CMK (cell line): ENCODE measurements around the gene USP35.
A peak's percentile ranks its signal among the peaks of the same experiment; 100 is the strongest.
"Not testable (repeated sequence)": the region's sequence is repeated elsewhere in the genome, so short reads cannot be mapped to it uniquely, and the experiment has no call there.

Experiments
- DNase-seq: peaks from one replicate; pipeline ENCODE4 v3.0.0-alpha.2; 2010; ENCODE audit warnings: low read depth

USP35 gene

GRCh38 chr11:78217650-78218541, 29.2 kb downstream of the USP35 start:
- DNase-seq: no peak

DNA sequence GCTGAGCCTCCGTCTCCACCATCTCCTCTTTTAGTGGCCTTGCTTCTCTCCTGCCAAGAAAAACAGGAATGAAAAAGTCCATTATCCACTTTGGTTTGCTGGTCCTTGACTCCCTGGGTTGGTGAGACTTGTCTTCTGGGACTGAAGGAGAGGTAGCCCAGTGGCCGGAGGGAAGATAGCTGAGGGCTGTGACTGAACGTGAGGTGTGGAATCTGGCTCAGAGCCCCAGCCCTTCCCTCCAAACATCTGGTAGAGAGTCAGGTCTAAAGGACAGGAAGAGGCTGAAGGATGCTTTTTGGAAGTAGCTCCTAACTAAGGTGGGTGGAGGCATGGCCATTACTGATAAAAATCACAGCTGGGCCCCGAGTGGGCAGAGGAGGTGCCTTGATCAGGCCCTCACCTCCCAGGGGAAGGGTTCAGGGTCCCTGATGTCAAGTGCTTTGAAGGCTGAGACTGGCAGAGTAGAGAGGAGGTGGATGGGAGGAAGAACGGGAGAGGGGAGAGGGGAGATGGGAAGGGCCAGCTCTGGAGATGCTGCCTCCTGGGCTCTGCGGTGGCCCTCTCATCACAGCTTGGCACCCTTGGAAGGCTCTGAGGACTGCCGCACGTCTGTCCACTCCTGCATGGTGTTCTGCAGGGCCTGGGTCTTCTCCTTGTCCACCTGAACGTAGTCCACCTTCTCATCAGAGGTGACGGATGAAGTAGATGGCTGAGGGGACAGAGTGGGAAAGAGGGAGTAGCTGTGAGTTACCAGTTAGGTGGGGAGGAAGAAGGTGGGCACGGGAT, 30.2 kb downstream of the USP35 start:
- no peak for DNase-seq

GRCh38 chr11:78219493-78220217, 30.9 kb downstream of the USP35 start:
- no peak for DNase-seq

GRCh38 chr11:78220218-78221157, 31.8 kb downstream of the USP35 start:
- DNase-seq: no peak

GRCh38 chr11:78221396-78222315, 32.9 kb downstream of the USP35 start:
- no peak for DNase-seq

- not testable (repeated sequence) for DNase-seq
Measured at GRCh38 chr11:78222726-78223125, 34.0 kb downstream of the USP35 start.

DNA sequence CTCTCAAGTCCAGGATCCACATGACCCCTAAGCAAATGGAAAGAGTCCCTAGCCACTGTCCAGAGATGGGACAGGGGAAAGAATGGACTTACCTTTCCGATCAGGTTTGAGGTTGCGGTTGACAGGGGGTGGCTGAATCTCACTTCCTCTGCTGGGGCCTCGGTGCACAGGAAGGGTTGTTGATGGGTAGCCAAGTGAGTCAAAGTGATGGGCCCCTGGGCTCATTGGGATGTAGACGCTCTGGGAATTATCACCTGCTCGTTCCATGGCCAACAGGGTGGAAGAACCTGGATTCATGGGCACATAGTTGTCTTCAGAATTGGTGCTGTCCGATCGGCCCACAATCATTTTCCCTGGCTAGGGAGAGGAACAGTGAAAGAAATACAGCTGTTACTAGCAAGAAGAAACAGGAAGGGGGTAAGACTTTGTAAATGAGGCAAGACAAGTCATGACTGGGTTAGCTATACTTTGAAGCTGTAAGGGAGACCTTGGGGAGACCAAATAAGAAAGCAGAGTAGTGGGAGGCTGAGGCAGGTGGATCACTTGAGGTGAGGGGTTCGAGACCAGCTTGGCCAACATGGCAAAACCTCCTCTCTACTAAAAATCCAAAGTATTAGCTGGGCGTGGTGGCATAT, 34.7 kb downstream of the USP35 start:
- no peak for DNase-seq

- no peak for DNase-seq
Measured at GRCh38 chr11:78224506-78224905, 35.8 kb downstream of the USP35 start.

DNA sequence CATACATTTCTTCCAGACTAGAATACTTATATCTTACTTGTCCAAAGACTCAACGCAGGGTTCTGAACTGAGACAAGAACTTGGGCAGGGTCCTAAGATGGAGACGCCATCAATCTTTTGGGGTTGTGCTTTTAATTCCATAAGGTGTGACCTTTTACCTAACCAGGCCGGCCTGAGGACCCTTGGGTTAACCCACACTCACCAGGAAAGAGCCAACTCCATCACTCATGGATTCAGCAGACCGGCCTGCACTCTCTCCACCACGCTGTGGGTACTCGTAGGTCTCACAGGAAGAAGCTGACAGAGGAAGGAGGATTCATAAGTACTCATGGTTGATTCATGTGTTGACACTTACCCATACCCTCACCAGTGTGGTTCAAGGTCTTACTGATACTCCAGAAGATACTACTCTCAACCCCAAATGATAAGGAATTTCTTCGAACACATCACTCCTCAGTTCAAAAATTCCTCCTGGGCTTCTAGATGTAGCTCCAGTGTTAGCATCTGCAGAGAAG, 36.2 kb downstream of the USP35 start:
- no peak for DNase-seq

GRCh38 chr11:78226684-78227680, 38.3 kb downstream of the USP35 start:
- no peak for DNase-seq

DNA sequence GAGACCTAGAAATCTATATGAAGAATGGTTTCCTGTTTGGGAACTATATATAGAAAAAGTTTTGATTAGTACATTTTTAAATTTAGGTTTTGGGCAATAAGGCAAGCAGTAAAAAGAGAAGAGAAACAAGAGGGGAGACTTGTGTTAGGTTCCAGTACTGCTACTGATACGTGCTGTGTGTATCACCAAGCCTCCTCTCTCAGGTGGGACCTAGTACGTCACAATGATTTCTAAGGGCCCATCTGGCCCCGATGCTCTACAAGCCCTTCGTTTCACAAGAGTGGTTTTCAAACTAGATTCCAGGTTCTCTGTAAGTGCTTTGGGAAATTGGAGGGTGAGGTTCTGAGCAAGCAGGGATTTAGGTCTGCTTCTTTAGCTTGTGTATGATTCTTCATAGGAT, 39.2 kb downstream of the USP35 start:
- no peak for DNase-seq

GRCh38 chr11:78228467-78228866, 39.7 kb downstream of the USP35 start:
- DNase-seq: peak; percentile 37

DNA sequence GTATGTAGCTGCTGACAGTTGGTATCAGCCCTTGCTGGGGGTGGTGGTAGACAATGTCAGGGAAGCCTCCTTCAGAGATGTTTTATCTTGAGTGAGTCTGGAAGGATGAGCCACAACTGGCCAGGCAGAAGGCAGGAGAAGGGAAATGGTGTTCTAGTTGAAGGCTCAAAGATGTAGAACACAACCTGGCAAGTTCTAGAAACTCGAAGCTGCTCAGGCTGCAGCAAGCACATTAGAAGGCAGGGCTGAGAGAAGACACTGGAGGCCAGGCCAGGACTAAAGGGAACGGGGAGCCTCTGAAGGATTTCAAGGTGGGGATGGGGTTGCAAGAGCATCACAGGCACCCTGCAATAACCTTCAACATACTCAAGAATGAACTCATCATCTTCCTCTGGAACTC, 40.4 kb downstream of the USP35 start:
- no peak for DNase-seq

GRCh38 chr11:78230161-78230877, 41.6 kb downstream of the USP35 start:
- DNase-seq: no peak

GRCh38 chr11:78231962-78232501, 43.3 kb downstream of the USP35 start:
- no peak for DNase-seq

- not testable (repeated sequence) for DNase-seq
Measured at GRCh38 chr11:78233046-78233445, 44.3 kb downstream of the USP35 start.

GRCh38 chr11:78234006-78234405, 45.3 kb downstream of the USP35 start:
- no peak for DNase-seq
